GM21723 (cell line): ENCODE data around the gene SOCS1.

Experiments used
- ATAC-seq: cut with Tn5 transposase; IDR thresholded peaks from one replicate; pipeline ENCODE4 v1.9.1; 2021; ENCODE audit warnings: mild to moderate bottlenecking, moderate library complexity; ENCODE audit not compliant: unreplicated experiment

SOCS1 gene

DNA sequence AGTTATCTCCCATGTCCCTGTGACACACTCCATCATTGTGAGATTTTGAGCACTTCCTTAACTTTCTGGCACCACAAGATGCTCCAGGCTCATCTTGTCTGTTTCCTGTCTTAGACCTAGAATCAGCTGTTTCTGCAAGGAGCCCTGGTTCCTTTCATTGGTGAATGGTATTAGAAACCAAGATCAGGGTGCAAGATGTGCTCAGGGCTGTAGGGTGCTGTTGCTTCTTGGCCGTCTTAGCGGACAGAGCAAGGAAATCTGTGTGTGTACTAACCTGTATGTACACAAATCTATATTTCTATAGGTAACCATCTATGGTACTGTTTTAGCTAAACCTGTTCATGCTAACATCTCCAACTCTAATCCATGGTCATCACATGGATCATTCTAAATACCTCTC lies 33.2 kb upstream of the SOCS1 start:
- ATAC-seq, result no peak

DNA sequence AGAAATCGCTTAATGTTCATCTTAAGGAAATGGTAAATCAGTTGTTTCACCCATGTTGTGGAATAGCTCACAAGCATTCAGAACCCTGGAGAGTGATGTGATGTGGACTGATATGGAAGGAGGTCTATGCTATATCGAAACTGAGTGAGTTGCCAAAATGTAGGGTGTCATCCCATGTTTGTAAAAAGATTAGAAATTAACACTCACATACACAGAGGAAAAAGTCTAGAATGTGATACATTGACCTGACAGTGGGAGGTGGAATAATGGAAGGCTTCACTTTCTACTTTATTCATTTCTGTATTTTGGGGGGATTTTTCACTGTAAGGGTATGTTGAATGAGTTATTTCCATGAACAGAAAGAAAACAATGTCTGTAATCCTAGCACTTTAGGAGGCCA lies 29.8 kb upstream of the SOCS1 start:
- no peak for ATAC-seq

DNA sequence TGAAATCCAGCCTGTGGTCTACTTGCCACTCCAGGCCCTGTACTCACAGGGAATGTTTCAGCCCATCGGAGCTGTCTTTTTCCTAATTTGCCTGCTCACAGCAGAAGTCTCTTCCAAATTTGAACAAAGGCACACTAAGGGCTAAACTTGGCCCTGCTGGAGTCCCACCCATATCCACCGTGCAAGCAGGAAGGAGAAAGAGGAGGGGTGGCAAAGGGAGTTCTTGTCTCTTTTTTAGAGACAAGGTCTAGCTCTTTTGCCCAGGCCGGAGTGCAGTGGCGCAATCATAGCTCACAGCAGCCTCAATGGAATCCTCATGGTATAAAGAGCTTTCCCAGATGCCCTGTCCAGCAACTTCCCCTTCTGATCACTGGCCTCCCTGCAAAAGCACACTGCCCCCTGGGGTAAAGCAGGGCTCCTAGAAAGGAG lies 27.8 kb upstream of the SOCS1 start:
- no peak for ATAC-seq

DNA sequence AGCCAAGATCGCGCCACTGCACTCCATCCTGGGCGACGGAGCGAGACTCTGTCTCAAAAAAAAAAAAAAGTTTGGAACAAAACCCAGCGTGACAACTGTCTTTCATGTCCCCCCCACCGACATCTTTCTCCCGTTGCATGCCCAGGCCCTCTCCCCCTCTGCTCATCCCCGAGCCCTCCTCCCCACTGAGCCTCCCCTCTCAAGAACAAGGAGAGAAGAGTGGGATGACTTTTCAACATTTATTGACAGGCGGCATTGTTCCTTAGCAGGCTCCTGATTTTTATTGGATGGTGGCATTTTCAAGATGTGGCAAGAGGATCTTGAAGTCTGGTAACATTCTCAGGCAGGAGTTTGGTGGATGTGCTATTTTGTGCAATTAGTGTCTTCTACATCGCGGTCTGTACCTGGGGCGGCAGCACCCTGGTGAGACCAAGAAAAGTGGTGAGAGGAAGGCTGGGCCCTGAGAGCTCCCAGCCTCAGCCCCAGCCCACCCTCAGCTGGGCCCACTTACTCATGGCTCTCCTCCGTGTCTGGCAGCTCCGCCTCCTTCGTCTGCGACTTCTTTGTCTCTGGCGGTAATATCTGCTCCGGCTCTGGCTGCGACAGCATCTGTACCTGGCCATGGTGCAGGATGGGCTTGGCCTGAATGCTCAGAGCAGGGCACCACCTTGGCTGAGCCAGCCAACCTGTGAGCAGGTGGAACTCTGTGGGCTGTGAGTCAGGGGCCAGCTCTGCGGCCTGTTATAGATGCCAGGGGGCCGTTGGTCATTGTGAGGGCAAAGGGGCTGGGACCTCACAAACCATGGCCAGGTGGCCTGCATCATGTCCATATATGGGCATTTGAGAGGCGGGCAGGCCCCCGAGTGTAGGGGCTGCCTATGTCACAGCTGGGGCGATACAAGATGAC lies 24.9 kb upstream of the SOCS1 start, which contains the start of gene PRM1:
PRM1 (minus strand) TSS at position 715 of the 907 bp plus-strand sequence; CDS start at position 623, 92 bp downstream.
- ATAC-seq, result no peak

DNA sequence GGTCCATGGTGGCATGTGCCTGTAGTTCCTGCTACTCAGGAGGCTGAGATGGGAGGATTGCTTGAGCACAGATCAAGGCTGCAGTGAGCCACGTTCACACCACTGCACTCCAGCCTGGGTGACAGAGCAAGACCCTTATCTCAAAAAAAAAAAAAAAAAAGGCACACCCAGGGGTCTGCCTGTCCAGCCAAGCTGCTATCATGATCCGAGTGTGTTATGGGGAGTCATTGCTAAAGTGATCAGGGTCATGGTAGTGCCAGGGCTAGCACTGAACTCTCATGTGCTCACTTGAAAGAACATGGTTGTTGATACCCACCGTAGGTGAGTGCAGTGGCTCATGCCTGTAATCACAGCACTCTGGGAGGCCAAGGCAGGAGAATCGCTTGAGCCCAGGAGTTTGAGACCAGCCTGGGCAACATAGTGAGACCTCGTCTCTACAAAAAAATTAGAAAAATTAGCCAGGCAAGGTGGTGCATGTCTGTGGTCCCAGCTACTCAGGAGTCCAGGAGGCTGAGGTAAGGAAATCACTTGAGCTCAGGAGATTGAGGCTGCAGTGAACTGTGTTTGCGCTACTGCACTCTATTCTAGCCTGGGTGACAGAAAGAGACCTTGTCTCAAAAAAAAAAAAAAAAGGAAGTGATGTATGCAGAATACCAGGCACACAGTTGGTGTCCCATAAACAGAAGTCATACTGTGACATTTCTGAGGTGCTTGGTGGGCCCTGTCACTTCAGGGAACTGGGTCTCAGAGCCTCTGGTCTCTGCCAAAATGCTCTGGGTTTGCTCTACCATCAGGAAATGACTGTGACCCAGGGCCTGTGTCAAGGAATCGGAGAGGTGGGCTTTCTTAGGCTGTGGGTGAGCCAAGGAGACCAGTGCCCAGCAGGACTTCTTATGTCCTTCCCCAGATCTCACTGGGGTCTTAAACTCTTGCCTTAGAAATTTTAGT lies 23.0 kb upstream of the SOCS1 start:
- ATAC-seq, result no peak

DNA sequence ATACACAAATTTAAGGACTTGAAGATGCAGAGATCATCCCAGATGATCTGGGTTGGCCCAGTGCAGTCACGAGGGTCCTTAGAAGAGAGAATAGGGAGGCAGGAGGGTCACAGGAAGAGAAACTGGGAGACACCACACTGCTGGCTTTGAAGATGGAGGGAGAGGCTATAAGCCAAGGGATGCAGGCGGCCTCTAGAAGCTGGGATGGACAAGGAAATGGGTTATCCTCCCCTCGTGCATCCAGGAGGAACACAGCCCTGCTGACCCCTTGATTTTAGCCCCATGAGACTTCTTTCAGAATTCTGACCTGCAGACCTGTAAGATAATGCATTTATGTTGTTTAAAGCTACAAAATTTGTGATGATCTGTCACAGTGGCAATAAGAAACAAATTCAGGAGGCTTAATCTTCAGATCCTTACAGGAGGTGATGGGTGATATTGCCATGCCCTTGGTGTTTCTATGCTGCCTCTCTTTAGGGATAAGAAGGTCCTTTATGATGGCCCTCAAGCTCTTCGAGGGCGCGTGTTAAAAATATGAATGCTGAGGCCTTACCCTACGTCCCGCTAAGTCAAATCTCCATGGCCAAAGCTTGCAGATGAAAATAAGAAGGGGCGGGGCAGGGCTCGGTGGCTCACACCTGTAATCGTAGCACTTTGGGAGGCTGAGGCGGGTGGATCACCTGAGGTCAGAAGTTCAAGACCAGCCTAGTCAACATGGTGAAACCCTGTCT lies 21.8 kb upstream of the SOCS1 start:
- no peak for ATAC-seq

DNA sequence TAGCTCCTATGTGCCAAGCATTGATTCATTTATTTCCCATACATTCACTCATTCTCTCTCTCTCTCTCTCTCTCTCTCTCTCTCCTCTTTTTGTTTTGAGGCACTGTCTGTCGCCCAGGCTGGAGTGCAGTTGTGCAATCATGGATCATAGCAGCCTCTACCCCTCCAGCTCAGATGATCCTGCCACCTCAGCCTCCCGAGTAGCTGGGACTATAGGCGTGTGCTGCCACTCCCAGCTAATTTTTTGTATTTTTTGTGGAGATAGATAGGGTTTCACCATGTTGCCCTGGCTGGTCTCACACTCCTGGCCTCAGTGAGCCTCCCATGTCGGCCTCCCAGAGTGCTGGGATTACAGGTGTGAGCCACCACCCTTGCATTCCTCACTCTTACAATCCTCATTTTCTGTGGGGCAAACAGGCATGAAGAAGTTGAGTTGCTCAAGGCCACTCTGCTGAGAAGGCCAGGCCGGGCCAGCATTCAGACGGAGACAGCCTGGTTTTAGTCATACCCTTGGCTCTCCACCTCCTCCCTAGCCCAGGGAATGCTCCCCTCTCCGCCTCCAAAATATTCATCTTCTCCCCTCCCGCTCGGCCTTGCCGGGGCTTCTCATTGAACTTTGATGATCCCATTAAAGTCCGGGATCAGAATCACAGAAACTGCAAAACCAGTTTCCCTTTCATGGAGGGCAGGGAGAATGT lies 21.0 kb upstream of the SOCS1 start:
- ATAC-seq, result no peak

DNA sequence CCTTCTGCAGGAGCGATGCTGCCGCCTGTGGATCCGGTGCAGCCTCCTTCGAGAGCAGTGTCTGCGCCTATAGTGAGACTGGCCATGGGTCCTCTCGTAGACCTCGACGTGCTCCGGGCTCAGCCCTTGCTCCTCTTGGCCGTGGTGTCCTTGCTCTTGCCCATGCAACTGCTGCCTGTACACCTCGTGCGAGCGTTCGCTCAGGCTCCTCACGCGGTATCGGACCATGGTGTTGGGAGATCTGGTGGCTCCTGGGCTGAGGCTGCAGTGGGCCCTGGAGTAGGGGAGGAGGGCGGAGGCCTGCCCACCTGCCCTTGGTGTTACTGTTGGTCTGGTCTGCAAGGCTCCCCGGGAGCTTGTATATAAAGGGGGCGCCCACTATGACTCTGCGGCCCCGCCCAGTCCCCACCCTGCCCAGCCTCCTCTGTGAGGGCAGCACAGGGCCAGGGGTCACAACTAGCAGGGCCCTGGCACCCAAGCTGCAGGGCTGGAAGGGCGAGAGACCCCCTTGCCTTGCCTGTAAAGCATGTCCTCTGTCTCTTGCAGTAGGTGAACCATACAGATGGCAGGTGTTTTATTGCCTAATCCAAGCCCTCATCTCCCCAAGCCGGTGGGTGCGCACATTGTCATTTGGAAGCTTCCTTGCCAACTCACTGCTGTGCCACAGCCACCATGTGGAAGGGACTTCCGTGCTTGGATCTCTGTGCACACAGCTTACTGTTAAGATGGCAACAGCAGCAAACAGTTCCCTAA lies 20.3 kb upstream of the SOCS1 start, which contains the start of gene PRM2:
PRM2 (minus strand) TSS at position 338 of the 753 bp plus-strand sequence; CDS start at position 228, 110 bp downstream.
- no peak for ATAC-seq

DNA sequence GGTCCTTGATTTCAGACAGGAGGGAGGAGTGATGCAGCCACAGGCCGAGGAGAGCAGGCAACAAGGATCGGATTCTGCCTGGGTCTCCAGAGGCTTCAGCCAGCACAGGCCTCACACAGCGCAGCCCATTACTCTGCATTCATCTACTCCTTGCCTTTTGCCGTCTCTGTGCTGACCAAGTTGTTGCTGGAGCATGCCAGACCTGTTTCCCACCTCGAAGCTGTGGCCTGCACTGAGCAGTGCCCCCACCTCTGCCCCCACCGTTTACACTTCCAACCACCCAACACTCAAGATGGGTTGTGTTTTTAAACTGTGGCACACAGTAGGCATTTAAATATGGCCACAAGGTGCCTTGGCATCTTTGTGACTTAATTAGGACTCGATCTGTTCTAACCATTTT lies 19.0 kb upstream of the SOCS1 start:
- ATAC-seq, result no peak

DNA sequence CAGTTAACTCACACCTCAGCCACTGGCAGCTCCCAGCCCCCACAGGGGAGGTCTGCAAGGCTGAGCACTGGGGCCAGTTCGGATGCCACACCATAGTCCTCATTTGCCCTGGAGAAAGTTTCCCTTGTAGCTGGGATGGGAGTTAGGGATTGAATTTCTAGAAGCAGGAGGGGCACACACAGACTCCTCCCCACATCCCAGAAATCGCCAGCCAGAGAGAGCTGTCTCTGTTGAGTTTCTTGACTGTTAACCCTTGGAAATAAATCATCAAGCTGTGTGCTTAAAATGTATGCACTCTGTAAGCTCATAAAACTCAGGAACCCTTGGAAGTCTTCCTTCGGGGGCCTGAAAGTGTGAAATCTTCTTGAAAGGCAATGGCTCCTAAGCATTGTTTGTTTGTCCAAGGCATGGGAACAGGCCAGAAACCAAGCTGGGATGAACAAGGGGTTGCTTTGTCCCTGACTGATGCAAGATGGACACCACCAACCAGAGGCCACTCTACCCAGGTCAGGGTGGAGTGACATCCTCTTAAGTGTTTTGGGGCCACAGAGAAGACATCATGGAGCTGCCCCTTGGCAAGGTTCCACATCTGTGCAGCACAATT lies 17.8 kb upstream of the SOCS1 start:
- ATAC-seq, result no peak

DNA sequence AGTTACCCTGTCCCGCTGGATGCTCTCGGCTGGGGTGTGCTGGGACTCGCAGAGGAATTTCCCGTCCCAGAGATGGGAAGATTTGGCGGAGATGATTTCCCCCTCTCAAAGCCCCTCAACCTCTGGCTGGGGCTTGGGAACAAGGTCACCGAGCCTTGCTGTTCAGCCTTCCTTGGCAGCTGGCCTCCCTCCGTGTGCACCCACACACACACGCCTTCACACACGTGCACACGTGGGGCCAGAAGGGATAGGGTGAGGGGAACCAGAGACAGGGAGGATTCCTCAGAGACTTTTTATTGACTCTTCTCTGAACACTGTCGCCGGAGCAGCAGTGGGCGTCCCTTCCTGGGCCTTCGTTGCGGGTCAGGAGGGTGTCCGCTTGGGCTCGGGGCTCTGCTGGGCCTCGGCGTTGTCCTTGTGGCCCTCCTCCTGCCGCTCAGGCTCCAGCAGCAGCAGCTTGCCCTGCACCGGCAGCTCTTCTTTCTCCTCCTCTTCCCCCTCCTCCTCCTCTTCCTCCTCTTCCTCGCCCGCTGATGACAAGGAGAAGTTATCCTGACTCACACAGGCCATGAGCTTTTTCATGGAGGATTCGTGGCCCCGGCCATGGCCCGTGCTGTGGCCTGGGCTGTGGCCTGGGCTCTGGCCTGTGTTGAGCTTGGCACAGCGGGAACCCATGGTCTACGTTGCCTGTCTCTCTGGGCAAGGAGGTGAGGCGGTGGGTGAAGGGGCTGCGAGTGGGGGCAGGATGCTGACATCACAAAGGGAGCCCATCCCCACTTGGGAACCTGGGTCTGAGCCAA lies 17.1 kb upstream of the SOCS1 start, which contains the start of gene PRM3:
PRM3 (minus strand) TSS at position 709 of the 800 bp plus-strand sequence; CDS start at position 675, 34 bp downstream.
- no peak for ATAC-seq

DNA sequence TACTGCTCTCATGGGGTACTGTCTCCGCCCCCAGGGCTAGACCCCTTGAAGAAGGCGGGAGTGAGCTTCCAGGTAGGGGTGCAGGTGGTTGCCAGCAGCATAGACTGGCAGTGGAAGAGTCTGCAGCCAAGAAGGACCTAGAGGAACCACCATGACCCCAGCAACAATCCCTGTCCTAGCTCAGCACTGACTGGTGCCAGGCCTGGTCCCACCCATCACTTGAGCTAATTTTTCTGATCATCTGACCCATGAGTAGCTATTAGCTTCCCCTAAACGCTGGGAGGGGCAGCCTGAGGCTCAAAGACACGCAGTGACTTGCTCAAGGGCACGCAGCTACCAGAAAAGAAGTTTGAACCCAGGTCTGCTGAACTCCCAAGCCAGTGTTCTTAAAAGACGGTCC lies 16.5 kb upstream of the SOCS1 start:
- ATAC-seq, result no peak

DNA sequence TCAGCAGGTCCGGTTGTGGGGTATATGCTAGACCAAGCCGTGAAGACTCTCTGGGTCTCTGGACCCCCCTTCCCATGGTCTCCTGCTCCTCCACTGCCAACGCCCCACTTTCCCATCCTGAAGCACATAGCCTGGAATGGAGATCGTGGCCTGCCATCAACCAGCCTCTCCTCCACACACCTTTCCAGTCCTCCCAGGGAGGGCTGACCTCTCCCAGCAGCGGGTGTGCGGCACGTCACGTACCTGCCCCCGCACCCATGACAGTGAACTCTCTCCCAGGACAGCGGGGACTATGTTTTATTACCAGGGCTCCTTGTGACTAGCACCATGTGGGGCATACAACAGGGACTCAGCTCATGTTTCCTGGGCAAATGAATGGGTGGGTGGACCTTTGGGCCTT lies 15.6 kb upstream of the SOCS1 start:
- no peak for ATAC-seq

DNA sequence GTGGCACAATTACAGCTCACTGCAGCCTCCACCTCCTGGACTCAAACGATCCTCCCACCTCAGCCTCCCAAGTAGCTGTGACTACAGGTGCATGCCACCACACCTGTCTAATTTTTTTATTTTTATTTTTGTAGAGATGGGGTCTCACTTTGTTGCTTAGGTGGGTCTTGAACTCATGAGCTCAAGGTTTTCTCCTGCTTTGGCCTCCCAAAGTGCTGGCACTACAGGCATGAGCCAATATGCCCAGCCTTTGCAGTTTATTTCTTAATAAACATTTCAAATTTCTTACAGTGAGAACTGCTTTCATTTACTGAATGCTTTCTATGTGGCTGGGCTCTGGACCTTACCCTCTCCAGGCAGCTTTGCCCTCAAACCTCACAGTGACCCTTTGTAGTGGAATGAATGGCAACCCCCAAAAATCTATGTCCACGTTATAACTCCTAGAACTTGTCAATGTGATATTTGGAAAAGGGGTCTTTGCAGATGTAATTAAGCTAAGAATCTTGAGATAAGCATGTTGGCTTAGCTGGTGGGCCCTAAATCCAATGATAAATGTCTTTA lies 14.7 kb upstream of the SOCS1 start:
- ATAC-seq, result no peak

DNA sequence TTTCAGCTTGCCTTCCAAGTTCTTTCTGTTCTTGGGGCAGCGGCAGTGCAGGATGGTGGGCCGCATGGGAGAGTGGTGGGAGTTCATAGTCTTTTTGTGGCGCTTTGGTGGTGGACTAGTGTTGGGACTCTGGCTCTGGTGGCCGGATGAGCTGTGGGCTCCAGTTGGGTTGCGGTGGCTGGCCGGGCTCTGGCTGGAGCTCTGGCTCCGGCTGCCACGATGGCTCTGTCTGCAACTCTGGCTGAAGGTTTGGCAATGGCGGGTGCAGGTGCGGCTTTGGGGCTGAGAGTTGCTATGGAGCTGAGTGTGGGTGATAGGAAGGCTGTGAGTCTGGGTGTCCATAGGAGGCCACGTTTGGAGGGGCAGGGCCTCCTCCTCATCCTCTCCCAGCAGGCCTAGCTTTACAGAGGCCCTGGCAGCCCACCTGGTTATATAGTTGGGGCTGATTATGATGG lies 12.9 kb upstream of the SOCS1 start, which contains the start of gene TNP2:
TNP2 (minus strand) TSS at position 405 of the 455 bp plus-strand sequence; CDS start at position 342, 63 bp downstream.
- no peak for ATAC-seq

DNA sequence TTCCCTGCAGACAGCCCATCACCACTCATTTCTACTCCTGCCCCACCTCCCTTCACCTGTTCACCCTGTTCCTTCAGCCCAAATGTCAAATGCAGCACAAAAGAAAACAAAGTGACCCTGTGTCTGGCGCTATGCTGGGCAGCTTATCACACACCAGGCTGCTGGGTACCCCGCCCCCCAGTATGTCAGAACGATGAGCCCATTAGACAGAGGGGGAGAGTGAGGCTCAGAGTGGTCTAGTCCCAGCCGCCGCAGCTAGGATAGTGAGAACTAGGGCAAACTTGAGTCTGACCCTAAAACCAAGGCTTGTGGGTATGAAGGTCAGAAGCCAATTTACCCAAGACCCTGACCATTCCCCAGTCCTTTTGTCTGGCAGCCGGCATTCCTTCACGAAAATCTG lies 9.1 kb upstream of the SOCS1 start:
- no peak for ATAC-seq

DNA sequence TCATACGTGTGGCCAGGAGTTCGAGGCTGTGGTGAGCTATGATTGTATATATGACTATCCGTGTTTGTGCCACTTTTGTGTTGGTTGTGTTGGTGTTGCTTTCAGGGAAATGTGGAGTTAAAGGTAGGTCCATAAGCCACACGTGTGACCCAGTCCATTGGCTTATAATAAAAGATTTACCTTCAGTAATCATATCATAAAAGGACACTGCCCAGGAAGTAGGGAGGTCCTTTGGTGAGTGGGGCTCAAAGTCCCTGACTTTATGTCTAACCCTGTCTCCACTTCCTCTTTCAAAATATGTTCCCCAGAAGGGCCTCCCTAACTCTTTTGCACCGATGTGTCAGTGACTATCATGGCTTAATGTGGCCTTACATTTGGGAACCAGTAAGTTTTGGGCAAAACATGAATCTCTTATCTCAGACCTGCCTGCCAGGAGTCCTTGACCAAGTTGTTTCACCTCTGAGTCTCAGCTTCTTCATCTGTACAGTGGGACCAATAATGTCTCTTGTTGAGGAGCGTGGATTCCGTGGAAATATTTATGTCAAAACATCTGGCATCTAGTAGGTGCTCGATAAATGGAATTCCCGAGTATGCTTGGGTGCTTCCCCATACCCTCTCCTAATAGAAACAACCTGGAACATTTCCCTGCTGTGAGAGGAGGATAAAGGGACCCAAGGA lies 8.3 kb upstream of the SOCS1 start:
- ATAC-seq, result no peak
